Endothelial cell of umbilical vein (primary cell): ENCODE data around the gene SELENOF.

Experiments
- CTCF ChIP-seq, 2 donors: IDR thresholded peaks; 1 replicate in 1 of 2; 2 replicates in 1 of 2; pipeline ENCODE4 v1.5.1; 2011; ENCODE audit warnings: low read length in 2 of 2, mild to moderate bottlenecking in 2 of 2, moderate library complexity in 2 of 2, control low read depth in 1 of 2, inconsistent platforms in 1 of 2, low read depth in 1 of 2; ENCODE audit not compliant: insufficient read depth in 1 of 2; ENCODE audit errors: extremely low read depth in 1 of 2
- EZH2 ChIP-seq: IDR thresholded peaks from 2 replicates; pipeline ENCODE4 v1.6.1; 2012; ENCODE audit warnings: borderline replicate concordance, low read depth, mild to moderate bottlenecking, moderate library complexity, low read length, inconsistent platforms; ENCODE audit not compliant: severe bottlenecking
- MAX ChIP-seq: IDR thresholded peaks from 2 replicates; pipeline ENCODE4 v1.6.1; 2011; ENCODE audit not compliant: insufficient read depth, insufficient read length
- POLR2A ChIP-seq: IDR thresholded peaks from 2 replicates; pipeline ENCODE4 v1.6.1; 2012; ENCODE audit warnings: low read depth, mild to moderate bottlenecking, control low read depth, low read length

- TF ChIP-seq POLR2A (no peak), MAX (no peak), EZH2 (no peak), CTCF (IDR thresholded peaks at IDR 0.05; ENCODE audit: extremely low read depth in 1 of 2, insufficient read depth in 1 of 2, low read depth in 1 of 2, low read length in 2 of 2) (no peak)
These were observed 42.9 kb downstream of the SELENOF start for GRCh38 chr1:86871001-86871400.
